ENCODE results near the gene RHBDD1.

RHBDD1 gene

GRCh38 chr2:226835796-226836547 lies at the start of gene RHBDD1:
Gene RHBDD1 (plus strand): TSS chr2:226836054. CDS start chr2:226864694, 28,640 bp downstream.
- DNase-seq: peak; percentile 96

- DNase-seq: no peak
Measured at GRCh38 chr2:226788064-226788463, 47.8 kb upstream of the RHBDD1 start.

GRCh38 chr2:226788881-226789490 lies 46.9 kb upstream of the RHBDD1 start:
- DNase-seq: no peak

DNA sequence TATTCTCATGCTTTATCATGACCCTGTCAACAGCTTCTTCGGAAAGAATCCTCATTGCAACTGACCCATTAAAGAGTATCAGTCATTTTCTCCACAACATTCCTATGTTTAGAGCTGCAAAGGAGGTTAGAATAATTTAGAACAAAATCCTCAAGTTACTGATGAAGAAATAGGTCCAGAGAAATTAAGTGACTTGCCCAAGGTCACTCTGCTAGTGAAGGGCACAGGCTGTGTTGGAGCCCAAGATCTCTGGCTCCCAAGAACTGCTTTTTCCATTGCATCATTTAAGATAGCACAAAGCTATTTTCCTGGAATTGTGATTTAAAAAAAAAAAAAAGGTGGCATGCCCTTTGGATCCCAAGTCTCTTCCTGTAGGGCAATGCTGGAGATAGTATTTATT lies 45.8 kb upstream of the RHBDD1 start:
- no peak for DNase-seq

DNA sequence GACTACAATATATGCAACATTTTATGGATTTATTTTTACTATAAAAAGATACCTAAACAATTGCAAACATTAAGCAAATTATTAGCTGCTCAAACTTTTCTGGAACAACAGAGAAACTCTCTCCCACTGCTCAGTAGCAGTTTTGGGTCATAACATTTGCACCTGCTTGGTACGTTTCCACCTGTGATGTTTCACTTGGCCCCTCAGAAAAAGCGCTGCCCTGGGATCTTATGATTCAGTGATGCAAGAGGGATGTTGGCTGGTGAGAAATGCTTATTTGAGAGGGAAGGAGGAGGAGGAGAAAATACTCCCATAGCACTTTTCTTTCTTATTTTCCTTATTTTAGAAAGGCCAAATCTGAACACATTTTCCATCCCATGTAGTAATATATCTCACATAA lies 45.4 kb upstream of the RHBDD1 start:
- no peak for DNase-seq

DNA sequence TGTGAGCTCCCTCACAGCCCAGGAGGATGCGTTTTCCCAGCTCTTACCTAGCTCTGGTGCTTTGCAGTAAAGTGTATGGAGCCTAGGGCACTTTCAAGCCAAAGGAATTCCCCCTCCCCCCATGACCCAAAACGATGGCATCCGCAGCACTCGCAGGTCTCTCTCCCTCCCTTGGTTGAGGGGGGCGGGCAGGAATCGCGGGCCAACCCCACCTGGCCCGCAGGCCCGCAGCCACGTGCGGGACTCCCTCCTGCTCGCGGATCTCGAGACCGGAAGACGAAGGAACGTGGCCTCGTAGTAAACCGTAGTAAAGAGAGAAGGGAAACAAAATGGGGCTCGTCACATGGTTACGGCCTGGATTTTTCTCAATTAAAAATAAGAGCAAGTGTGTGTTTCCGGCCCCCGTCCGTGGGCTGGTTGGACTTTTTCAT lies 44.8 kb upstream of the RHBDD1 start:
- DNase-seq: peak; percentile 60

DNA sequence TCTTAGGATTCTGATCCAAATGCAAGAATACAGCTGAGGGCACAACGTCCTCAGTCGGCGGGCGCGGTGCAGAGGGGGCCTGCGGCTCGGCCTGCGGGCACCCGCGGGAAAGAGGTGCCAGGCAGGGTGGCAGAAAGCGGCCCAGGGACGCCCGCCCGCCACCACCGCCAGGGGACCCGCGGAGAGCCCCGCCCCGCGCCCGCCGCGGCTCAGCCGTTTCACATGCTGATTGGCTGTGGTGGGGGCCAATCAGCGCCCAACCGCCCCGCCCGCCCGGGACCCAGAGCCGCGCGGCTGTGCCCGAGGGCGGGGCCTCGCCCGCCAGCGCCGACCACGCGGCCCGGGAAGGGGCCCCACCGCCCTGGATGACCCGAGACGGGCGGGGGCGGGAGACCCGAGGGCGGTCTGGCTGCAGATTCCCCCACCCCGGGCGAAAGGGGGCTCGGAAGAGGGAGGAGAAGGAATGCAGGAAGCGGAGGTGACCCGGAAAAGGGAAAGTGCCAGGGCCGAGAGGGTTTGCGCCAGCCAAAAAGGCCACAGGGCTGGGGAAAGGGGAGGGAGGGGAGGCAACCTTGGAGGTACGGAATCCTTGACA lies 44.3 kb upstream of the RHBDD1 start:
- DNase-seq: peak; percentile 95

GRCh38 chr2:226792155-226792881 lies 43.5 kb upstream of the RHBDD1 start:
- no peak for DNase-seq

- no peak for DNase-seq
Measured at GRCh38 chr2:226793646-226794045, 42.2 kb upstream of the RHBDD1 start.

DNA sequence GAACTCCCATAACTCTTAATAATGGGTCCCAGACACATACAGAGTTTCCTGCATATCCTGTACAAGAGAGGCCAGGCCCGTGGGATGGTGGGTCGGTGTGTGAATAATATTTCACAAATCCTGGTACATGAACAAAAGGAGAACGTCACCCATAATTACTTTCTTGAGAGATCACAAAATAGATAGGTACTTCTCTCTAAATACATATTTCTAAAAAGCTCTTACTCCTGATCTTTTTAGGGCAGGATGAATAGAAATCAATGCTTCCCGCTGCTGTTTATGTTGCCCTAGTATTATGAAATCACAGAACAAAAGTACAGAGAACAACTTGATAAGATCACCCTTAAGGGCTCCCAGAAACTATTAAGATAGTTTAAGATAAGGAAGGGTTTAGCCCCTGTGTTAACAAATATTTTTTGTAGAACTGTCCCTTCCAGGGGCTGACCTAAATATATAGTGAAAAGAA lies 41.6 kb upstream of the RHBDD1 start:
- DNase-seq: no peak

GRCh38 chr2:226794751-226795171 lies 41.1 kb upstream of the RHBDD1 start:
- no peak for DNase-seq

GRCh38 chr2:226795281-226796011 lies 40.4 kb upstream of the RHBDD1 start:
- DNase-seq: no peak

DNA sequence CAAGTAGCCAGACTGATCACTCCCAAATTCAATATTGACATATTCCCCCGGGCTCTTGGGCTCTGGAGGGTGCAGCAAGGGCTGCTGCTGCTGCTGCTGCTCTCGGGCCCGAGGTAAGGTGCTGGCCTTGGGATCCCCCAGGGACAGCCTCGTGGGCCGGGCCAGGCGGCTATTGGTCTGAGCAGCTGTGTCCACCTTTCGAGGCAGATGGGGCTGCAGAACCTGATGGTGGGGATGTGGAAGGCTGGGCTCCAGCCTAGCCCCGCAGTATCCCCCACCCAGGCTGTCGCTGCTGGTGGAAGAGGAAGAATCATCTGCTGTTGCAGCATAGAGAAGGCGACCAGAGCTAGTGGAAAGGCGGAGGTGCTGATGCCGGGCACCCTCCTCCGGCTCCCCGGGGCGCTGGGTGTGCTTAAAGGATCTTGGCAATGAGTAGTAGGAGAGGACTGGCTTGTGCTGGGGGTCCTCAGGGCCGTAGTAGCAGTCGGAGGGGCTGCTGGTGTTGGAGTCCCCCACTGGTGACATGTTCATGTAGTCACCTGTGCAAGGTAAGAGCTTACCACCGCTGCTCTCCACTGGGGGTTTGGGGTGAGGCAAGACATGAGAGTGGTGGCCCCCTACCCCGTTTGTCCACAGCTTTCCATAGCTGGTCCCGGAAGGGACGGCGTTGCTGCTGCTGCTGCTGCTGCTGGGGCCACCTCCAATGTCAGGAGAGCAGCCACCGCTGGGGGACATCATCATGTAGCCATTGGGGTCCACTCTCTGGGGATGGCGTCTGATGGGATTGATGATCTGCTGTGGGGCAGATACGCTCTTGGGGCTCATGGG lies 39.6 kb upstream of the RHBDD1 start:
- no peak for DNase-seq

- DNase-seq: no peak
Measured at GRCh38 chr2:226796840-226797288, 39.0 kb upstream of the RHBDD1 start.

- DNase-seq: no peak
Measured at GRCh38 chr2:226797289-226797988, 38.4 kb upstream of the RHBDD1 start.

GRCh38 chr2:226797989-226798421 lies 37.8 kb upstream of the RHBDD1 start:
- DNase-seq: no peak

- DNase-seq: peak; percentile 44
Measured at GRCh38 chr2:226798422-226799210, 37.2 kb upstream of the RHBDD1 start.

DNA sequence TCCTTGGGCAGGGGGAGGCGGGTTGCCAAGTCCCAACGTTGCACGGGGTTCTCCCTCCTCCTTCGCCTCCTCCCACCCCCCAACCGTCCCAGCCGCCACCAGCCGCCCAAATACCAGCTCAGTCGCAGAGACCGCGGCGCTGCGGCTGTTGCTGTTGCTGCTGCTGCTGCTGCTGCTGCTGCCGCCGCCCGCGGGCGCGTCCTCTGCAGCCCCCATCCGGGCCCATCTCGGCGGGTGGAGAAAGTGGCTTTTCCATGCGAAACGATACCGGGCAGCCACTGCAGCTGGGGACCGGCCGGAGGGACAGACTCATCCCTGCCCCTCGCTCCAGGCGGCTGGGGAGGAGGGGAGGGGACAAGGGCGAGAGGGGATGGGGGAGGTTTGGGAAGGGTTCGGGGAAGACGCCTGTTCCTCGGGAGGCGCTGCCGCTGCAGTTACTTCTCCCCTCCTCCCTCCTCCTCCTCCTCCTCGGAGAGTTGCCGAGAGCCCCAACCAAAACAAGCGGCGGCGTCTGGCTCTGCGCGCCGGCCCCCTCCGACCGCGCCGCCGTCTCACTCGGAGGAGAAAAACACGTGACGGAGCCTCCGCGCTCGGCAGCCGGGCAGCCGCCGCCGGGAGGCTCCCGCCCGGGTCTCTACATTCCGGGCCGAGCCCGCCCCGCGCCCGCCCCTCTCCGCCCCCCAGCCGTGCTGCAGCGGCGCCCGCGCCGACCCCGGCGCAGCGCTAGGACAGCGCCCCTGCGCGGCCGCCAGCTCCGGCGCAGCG lies 36.5 kb upstream of the RHBDD1 start, which contains the start of gene IRS1:
IRS1 (minus strand) TSS at position 610 of the 765 bp plus-strand sequence. CDS start 1,082 bp downstream, outside the sequence.
- DNase-seq: peak; percentile 68
